Stimulated activated CD4-positive, alpha-beta T cell treated with anti-CD3 and anti-CD28 coated beads, Interleukin-15, amount 100 ng/mL, for 1 hour (primary cell): ENCODE measurements around the gene OR2A5.
"Not testable (repeated sequence)": the region's sequence is repeated elsewhere in the genome, so short reads cannot be mapped to it uniquely, and the experiment has no call there.

Experiments
- DNase-seq, 2 donors: peaks; one replicate each; pipeline ENCODE4 v3.0.0-alpha.2; 2020; ENCODE audit warnings: low read depth in 1 of 2, low spot score in 1 of 2

The OR2A5 gene, protein sequence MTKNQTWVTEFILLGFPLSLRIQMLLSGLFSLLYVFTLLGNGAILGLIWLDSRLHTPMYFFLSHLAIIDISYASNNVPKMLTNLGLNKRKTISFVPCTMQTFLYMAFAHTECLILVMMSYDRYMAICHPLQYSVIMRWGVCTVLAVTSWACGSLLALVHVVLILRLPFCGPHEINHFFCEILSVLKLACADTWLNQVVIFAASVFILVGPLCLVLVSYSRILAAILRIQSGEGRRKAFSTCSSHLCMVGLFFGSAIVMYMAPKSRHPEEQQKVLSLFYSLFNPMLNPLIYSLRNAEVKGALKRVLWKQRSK

DNA sequence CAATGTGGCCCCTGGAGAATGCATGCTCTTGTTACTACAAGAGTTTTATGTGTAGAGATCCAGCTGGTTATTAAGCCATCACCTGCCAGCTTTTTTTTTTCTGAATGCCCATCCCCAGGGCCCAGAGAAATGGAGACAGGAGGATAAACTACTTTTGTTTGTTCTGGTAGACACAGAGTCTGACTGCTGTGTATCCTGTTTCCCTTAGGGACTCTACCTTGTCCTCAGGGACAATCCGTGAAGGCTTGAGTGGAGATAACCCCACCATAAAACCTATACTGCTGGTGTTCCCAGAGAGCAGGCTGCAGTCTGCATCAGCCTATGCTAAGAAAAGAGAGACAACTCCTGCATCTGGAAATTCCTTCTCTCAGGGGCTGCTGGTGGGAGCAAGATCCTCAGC lies at the start of gene OR2A5:
OR2A5 (plus strand) TSS at position 301 of the 400 bp plus-strand sequence. CDS start 1,454 bp downstream, outside the sequence.
- DNase-seq = no peak

DNA sequence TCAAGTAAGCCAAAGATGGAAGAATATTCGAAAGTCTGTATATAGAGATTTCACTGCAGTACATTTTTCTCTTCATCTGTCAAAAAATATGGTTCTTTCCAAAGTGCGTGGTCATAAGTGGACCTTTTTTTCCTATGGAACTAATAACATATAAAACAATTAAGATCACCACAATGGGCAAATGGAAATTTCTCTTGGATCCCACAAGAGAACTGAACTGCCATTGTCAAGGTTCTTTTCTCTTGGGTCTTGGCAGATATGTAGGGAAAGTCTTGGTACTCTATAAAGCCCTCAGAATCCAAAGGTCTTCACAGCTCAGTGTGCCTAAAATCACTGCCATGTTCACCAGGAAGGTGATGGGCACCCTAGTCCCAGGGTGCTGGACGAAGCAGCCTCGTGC lies 48.7 kb upstream of the OR2A5 start, which contains the start of gene OR6B1:
OR6B1 (plus strand) TSS at position 301 of the 400 bp plus-strand sequence. CDS start 3,677 bp downstream, outside the sequence.
- DNase-seq = no peak

DNA sequence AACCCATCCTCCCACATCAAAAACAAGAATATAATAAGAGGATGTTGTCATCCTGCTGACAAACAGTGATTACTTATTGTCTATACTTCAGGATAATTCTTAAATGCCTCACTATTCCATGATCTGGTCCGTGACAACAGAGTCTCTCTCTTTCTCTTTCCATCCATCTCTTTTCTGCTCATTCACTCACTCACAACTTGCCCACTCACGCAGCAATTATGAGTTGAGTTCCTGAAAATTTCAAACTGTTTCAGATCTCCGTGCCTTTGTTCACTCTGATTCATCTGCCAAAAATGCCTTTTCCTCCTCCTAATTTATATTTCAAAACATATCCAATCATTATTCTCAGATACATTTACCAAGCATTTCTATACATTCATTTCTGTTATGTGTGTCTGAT lies 47.2 kb upstream of the OR2A5 start:
- no peak for DNase-seq

DNA sequence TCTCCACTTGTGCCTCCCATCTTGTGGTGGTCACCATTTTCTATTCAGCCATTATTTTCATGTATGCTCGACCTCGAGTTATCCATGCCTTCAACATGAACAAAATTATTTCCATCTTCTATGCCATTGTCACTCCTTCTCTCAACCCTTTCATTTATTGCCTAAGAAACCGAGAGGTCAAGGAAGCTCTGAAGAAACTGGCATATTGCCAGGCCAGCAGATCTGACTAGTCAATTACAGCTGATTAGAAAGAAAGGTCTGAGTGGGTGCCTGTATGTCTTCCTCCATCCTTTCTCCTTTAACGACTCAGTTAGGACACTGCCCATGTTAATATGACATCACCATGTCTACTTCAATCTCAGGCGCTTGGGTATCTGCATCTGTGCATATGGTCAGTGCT lies 44.0 kb upstream of the OR2A5 start:
- no peak for DNase-seq

DNA sequence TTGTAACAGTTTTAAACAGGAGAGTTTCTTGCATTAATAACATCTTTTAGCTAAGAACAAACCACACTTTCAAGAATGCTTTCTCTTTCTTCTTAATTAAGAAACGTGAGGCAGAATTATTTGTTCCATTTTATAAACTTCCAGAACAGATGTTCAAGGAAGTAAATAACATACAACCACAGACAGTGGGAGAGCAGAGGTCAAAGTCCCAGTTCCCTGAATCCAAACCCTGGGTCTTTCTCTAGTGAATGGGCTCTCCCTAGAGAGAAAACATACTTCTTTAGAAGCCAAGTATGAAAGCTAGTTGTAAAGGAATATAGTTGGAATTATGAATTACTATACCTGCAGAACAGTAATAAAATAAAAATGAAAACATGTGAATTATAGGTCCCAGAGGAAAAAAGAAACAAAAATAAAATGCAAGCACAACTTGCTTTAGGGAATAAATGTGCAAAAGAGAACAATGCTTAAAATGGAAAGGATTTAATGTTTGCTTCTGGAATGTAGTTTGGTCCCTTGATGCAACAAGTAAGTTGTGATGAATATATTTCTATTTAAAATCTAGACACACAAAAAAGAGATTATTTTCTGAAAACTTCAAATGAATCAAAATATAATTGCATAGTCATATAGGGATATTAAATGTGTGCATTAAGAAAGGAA lies 42.6 kb upstream of the OR2A5 start:
- no peak for DNase-seq

DNA sequence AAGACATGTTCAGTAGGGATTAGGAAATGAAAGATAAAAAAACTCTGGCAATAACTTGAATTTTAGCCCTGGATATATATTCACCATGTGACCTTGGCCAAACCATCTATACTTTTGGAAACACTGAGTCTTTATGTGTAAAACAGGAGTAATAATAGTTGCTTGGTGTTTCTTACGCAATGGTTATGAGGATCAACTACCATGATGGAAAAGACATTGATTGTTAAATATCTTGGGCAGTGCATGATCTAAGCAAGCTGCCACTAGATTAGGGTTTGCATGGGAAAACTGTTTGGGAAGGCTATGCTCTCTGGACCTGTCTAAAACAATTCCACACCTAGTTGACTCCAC lies 42.1 kb upstream of the OR2A5 start:
- DNase-seq = no peak

DNA sequence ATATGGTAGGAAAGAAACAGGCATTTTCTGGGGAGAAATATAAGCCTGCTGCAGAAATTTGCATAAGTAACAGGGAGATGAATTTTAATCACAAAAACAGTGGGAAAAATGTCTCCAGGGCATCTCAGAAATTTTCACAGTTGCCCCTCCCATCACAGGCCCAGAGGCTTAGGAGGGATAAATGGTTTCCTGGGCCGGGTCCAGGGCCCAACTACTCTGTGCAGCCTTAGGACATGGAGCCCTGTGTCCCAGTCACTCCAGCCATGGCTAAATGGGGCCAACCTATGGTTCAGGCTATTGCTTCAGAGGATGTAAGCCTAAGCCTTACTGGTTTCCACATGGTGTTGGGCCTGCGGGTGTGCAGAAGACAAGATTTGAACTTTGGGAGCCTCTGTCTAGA lies 39.4 kb upstream of the OR2A5 start:
- no peak for DNase-seq

DNA sequence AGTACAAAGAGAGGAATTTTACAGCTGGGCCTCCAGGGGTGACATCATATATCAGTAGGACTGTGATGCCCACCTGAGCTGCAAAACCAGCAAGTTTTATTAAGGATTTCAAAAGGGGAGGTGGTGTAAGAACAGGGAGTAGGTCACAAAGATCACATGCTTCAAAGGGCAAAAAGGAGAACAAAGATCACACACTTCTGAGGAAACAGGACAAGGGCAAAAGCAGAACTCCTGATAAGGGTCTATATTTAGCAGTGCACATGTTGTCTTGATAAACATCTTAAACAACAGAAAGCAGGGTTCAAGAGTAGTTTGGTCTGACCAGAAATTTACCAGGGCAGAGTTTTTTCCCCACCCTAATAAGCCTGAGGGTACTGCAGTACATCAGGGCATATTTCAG lies 38.7 kb upstream of the OR2A5 start:
- DNase-seq = not testable (repeated sequence)

DNA sequence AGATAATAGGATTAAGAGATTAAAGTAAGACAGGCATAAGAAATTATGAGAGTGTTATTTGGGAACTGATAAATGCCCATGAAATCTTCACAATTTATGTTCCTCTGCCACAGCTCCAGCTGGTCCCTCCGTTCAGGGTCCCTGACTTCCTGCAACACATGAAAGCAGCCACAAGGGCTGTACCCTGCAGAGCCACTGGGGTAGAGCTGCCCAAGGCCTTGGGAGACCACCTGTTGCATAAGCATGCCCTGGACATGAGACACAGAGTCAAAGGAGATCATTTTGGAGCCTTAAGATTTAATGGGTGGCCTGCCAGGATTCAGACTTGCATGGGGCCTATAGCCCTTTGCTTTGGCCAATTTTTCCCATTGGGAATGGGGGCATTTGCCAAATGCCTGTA lies 37.9 kb upstream of the OR2A5 start:
- not testable (repeated sequence) for DNase-seq

DNA sequence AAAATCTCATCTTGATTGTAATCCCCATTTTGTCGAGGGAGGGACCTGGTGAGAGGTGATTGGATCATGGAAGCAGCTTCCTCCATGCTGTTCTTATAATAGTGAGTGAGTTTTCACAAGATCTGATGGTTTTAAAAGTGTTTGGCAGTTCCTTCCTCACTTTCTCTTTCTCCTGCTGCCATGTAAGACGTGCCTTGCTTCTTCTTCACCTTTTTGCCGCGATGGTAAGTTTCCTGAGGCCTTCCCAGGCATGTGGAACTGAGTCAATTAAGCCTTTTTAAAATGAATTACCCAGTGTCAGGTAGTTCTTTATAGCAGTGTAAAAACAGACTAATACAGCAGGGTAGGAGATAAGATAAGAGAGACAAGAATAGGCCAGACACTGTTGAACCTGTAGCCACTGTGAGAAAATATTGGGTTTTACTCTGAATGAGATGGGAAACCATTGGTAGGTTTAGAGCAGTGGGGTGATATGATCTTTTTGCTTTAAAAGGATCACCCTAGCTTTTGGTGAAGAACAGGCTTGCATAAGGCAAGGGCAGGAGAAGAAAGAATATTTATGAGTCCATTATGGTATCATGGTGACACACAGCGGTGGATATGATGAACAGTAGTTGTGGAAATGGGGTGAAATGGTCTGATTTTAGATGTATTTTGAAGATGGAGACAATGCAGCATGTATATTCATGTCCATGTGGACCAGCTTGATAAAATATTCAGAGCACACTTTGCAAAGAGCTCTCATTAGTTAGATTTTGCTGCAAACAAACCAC lies 37.1 kb upstream of the OR2A5 start:
- no peak for DNase-seq

DNA sequence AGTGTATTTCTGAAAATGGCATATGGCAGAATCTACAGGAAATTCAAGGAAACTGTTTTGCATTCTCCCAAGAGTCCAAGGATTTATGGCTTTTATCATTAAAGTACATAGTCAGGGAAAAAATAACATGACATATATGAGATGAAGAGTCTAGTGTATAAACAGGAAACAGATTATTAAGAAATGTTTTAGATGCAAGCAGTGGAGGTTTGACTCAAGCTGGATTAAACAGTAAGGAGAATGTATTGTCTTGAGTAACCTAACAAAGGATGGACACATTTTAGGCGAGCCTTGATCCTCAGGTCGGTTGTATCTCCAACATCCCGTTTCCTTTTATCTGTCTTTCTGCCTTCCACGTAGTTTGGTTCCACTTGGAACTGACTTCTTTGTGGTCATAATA lies 30.7 kb upstream of the OR2A5 start:
- no peak for DNase-seq

DNA sequence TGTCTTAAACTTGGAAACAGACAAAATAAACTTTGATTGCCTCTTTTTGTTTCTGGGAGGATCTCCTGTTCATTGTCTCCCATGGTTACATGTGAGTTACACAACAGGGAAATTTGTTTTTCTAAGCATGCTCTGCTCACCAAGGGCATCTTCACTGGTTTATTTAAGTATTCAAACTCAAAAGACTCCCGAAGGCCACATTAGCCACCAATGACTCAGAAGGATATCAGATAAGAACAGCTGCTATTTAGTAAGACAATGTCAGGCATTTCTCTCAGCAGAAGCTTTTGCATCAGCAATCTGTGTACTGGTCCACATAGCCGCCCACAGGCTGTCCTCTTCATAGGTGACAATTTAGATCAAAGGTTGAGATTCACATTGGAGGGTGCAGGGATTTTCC lies 29.3 kb upstream of the OR2A5 start:
- no peak for DNase-seq

DNA sequence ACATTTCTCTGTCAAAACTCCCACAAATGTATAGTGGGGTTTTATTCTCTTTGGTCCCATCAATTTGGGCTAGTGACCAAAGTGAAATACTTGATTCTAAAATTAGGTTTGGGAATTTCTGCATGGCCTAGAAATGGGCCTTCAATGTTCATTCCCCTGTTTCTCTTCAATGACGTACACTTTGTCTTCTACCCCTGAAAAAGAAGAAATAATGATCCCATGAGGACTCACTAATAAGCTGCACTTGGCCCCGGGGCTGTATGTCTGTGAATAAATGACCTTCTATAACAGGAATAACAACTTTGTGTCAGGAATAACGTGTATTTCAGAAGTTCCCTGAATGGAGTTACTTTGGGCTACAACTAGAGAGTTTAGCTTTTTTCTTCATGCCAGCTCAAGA lies 28.4 kb upstream of the OR2A5 start:
- no peak for DNase-seq

DNA sequence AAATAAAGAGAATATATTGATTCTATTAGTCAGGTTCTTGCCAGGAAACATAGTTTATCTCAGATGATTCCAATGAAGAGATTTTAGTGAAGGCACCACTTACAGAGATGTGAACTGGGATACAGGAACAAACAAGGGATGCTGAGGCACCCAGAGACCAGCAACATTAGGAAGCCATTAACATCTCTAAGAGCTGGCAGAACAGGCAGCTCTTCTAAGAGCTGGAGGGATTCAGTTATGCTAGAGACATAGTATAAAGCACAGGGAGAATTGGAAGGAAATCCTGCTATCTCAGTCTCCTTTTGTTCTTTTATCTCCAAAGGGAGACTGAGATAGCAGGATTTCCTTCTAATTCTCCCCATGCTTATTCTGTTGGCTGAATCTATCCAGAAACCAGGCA lies 26.6 kb upstream of the OR2A5 start:
- no peak for DNase-seq

DNA sequence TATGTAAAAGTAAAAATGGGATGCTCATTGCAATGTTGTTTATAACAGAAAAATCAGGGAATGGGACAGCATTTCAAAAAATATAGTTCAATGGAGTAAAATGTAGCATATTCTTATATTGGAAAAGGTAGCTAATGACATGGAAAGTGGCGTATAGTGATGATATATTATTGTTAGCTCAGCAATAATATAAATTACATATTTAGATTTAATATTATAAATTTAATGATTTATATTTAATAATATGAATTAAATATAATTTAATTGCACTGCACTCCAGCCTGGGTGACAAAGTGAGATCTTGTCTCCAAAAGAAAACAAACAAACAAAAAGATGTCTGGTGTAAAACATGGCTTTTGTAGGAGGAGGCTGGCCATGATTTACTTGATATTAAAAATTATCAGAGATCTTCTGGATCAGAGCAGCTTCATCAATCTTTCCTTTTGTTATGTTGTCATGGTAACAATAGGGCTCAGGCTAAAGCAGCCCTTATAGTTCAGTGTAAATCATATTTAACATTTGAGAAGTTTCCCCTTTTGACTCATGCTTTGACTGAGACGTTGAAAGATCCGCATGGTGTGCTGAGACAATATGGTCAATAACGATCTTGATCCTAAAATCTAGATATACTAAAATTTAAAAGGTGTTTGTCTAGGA lies 25.4 kb upstream of the OR2A5 start:
- DNase-seq = no peak

DNA sequence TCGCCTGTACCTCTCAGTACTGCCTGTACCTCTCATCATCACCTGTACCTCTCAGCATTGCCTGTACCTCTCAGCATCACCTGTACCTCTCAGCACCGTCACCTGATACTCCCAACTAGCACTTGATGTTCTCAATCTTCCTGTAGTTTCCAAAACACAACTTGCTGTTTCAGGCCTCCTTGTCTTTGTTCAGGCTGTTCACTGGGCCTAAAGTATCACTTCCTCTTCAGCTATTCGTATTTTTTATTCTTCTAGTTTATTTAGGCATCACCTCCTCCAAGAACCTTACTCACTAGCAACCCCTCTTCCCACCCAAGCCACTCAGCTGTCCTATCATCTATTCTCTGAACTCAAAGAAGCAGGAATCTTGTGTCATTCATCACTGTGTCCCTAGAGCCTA lies 24.5 kb upstream of the OR2A5 start:
- DNase-seq = no peak

DNA sequence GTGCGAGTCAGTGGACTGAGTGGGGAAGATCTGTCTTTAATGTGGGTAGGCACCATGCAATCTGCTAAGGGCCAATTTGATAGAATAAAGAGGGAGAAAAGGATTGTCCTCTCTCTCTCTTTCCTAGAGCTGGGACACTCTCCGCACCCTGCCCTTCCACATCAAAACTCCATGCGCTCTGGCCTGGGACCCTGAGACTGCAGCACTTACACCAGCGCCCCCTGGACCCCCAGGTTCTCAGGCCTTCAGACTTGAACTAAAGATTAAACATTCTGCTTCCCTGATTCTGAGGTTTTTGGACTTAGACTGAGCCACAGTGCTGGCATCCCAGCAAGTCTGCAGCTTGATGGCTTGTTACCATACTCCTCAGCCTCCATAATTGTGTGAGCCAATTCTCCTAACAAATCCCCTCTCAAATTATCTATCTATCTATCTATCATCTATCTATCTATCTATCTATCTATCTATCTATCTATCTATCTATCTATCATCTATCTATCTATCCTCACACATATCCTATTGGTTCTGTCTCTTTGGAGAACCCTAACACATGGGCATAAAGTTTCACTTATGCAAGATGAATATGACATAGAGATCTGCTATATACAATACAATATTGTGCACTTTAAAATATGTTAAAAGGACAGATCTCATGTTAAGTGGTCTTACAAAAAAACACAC lies 22.4 kb upstream of the OR2A5 start:
- DNase-seq = no peak

DNA sequence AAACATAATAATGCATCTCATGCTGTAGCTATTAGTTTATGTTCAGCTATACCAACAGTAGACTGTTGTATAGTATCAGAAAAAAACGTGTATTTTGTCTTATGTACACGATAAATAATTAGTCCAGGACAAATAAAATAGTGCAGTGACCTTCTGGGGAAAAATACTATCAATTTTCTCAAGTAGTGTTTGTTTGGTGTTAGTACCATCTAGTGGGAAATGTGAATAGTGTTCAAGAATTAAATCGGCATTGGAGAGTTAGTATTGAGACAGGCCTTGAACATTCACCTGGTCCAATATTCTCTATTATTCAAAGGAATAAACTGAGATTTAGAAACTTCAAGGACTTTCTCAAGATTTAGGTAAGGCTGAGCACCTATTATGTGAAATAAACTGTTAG lies 21.7 kb upstream of the OR2A5 start:
- DNase-seq = no peak

DNA sequence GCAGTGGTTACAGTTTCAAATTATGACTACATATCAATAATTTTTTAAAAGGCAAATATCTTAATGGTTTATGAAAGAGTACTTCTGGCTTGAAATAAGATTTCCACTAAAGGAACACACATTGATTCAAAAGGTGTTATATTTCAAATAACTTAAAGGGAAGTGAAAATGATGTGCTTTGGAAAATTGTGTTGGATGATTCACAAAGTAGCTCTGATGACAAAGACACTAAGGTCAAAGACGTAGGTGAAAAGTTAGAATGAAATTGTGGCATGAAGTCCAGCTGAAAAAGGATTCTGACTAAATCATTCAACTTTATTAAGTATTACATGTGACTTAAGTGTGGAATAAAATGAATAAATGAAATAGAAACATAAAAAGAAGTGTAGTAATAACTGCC lies 20.8 kb upstream of the OR2A5 start:
- DNase-seq = no peak

DNA sequence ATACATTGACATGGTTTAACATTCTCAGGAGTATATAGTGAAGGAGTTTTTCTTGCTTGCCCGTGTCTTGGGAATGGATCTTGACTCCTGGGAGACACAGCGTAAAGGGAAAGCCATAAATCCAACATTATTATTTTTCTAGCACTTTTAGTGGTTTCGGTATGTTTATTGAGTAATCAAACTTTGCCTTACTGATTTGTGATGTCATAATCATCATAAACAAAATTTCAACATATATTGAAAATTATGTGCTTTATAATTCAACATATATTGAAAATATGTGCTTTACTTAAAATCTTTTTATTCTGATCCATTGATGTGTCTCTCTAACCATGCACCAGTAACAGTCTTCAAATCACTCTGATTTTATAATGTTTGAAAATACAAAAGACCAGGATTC lies 20.2 kb upstream of the OR2A5 start:
- no peak for DNase-seq

DNA sequence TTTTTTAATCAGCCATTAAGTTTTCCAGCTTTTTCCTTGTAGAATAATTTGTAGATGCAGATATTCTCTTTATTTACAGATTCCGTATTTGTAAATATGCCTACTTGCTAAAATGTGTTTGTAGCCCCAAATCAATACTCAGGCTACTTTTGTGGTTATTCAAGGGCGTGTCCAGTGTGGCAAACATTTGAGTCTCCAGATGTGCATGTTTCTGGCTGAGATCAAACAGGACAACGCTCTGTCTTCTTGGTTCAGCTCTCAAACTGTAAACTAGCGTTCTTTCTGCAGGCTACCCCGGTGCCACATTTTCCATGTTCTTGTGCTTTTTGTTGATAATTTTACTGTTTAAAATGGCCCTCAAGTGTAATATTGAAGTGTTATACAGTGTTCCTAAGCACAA lies 16.2 kb upstream of the OR2A5 start:
- no peak for DNase-seq
